Prostate gland (tissue), 2 donors: ENCODE measurements around the gene ZNF319. TPM values are rescaled to one million over a fixed set of nuclear protein-coding genes. Genes with fewer than 3 reads are reported as not detected.

Source experiments
- DNase-seq: peaks from one replicate; pipeline ENCODE4 v3.0.0-alpha.2; 2019; ENCODE audit warnings: low spot score
- H3K27ac ChIP-seq, 2 donors: fragments of 200-600 bp; sonication (generic); 2 replicates each; pipeline ENCODE4 v1.5.1; 2017 to 2019
- H3K27me3 ChIP-seq: fragments of 200-600 bp; sonication (generic); replicated peaks from 2 replicates; pipeline ENCODE4 v1.5.1; 2019; ENCODE audit not compliant: insufficient read depth
- H3K36me3 ChIP-seq, 2 donors: fragments of 200-600 bp; sonication (generic); 1 replicate in 1 of 2; 2 replicates in 1 of 2; pipeline versions ENCODE4 v1.5.1 to v1.8.1; 2017 to 2019
- H3K4me1 ChIP-seq: fragments of 200-600 bp; sonication (generic); replicated peaks from 2 replicates; pipeline ENCODE4 v1.5.1; 2019
- H3K4me3 ChIP-seq, 2 donors: fragments of 200-600 bp; sonication (generic); 2 replicates each; pipeline ENCODE4 v1.5.1; 2017 to 2019
- H3K9me3 ChIP-seq: fragments of 200-600 bp; sonication (generic); 2 replicates; pipeline ENCODE4 v1.5.1; 2017
- CTCF ChIP-seq, 4 experiments: fragments of 200-600 bp in 2 of 4; fragments of 450-650 bp in 2 of 4; sonication (generic) in 2 of 4; IDR thresholded peaks; 1 replicate in 3 of 4; 2 replicates in 1 of 4; pipeline ENCODE4 v1.5.1; 2016 to 2019; ENCODE audit warnings: antibody characterized with exemption in 4 of 4, mild to moderate bottlenecking in 2 of 4, moderate library complexity in 2 of 4
- POLR2A ChIP-seq: fragments of 450-650 bp; IDR thresholded peaks from one replicate; pipeline ENCODE4 v1.6.1; 2016; ENCODE audit warnings: antibody characterized with exemption, mild to moderate bottlenecking
- POLR2AphosphoS5 ChIP-seq: sonication (generic); formaldehyde crosslinking; IDR thresholded peaks from one replicate; pipeline ENCODE4 v1.6.1; 2017; ENCODE audit warnings: antibody characterized with exemption
- WGBS: methylation state at CpG from one replicate; pipeline ENCODE4 v1.1.5; 2018; 5-methylcytosine and 5-hydroxymethylcytosine counted together
- intact Hi-C: fragments of 100-400 bp; cut with DNase I; formaldehyde crosslinking; loops from one replicate; pipeline ENCODE4 v1.14.2; 2022
- total RNA-seq, 2 donors: library from RNA; depleted of rRNA; stranded (reverse); fragments of >200 nt; gene quantifications; one replicate each; pipeline ENCODE4 v1.1.0, GENCODE V29; 2016

Gene ZNF319
- total RNA-seq, result 10 to 100 TPM in 1 of 2 donors, 1 to 10 TPM in 1; 7.6 to 12.9 TPM

GRCh38 chr16:57999971-58000705 is at the start of gene ZNF319:
Gene ZNF319 (minus strand): TSS chr16:58000672. CDS start chr16:57998265, 2,407 bp downstream.
- Histone ChIP-seq H3K9me3 (no peaks in the 10 kb centered on the region), H3K4me3 (peak within 1 kb of the TSS; percentile 71 to 82), H3K27ac (peak within 1 kb of the TSS; percentile 75 to 79), H3K4me1 (peaks cover 10% of the 10 kb centered on the region), H3K27me3 (no peaks in the 10 kb centered on the region), H3K36me3 (peaks cover 8 to 19% of the 10 kb centered on the region in 2 donors)
- TF ChIP-seq CTCF (IDR thresholded peaks at IDR 0.05) (no peak), POLR2A (no peak), POLR2AphosphoS5 (no peak)
- intact Hi-C loops, result loop anchor here (2.0 to 5.0 kb wide), 3 partner anchors 101 to 423 kb away; no protein-coding TSS in a partner anchor
- 1% methylated on average over 62 of the region's 95 CpGs for WGBS
- DNase-seq, result no peak

GRCh38 chr16:58049232-58050185 is 49.0 kb upstream of the ZNF319 start:
- TF ChIP-seq POLR2AphosphoS5 (no peak), CTCF (IDR thresholded peaks at IDR 0.05) (no peak), POLR2A (no peak)
- WGBS, result 83% methylated on average over 17 of the region's 17 CpGs
- intact Hi-C loops, result no loop called here

GRCh38 chr16:58048494-58049231 is 48.2 kb upstream of the ZNF319 start:
- intact Hi-C loops, result no loop called here
- TF ChIP-seq POLR2A (no peak), POLR2AphosphoS5 (no peak), CTCF (IDR thresholded peaks at IDR 0.05) (no peak)
- no peak for DNase-seq
- Histone ChIP-seq H3K9me3 (no peaks in the 10 kb centered on the region), H3K27ac (no peak overlapping the region), H3K27me3 (no peaks in the 10 kb centered on the region), H3K4me1 (no peaks in the 10 kb centered on the region), H3K4me3 (no peak overlapping the region), H3K36me3 (no peaks in the 10 kb centered on the region)
- WGBS, result 80% methylated on average over 13 of the region's 13 CpGs

More at GRCh38 chr16:58049232-58050185, 49.0 kb upstream of the ZNF319 start:
- no peak for DNase-seq
- no peak overlapping the region for H3K4me3 ChIP-seq
- no peaks in the 10 kb centered on the region for H3K27me3 ChIP-seq
- H3K36me3 ChIP-seq, result no peaks in the 10 kb centered on the region
- H3K4me1 ChIP-seq, result no peaks in the 10 kb centered on the region
- H3K9me3 ChIP-seq, result no peaks in the 10 kb centered on the region
- no peak overlapping the region for H3K27ac ChIP-seq

- Histone ChIP-seq H3K4me3 (no peak overlapping the region), H3K9me3 (no peaks in the 10 kb centered on the region), H3K27ac (no peak overlapping the region), H3K4me1 (no peaks in the 10 kb centered on the region), H3K36me3 (no peaks in the 10 kb centered on the region), H3K27me3 (no peaks in the 10 kb centered on the region)
- intact Hi-C loops, result no loop called here
- no peak for TF ChIP-seq POLR2AphosphoS5
- no peak for TF ChIP-seq POLR2A
- TF ChIP-seq CTCF (IDR thresholded peaks at IDR 0.05), result no peak
- DNase-seq, result no peak
- 73% methylated on average over 19 of the region's 19 CpGs for WGBS
These were observed 47.3 kb upstream of the ZNF319 start for GRCh38 chr16:58047557-58048348.
